SK-N-SH (cell line): ENCODE measurements around the gene FOXP1. TPM values are rescaled to one million over a fixed set of nuclear protein-coding genes. Genes with fewer than 3 reads are reported as not detected.

ENCODE experiments used
- CTCF ChIA-PET: fragments of 300-600, 350-600 bp; formaldehyde crosslinking; extraction: SDS; loops from one replicate; lab custom pipeline; 2021; lab: Yijun Ruan, JAX
- POLR2A ChIA-PET: fragments of 350-600 bp; sonication (Branson Sonifier 250); formaldehyde crosslinking; extraction: SDS; loops from one replicate; lab custom pipeline; 2020; ENCODE audit warnings: antibody characterized with exemption, inconsistent platforms; lab: Yijun Ruan, JAX
- DNase-seq: peaks from one replicate; pipeline ENCODE4 v3.0.0; 2012
- H2AFZ ChIP-seq: fragments of 200-600 bp; sonication (generic); 2 replicates; pipeline ENCODE4 v1.8.1; 2016; ENCODE audit warnings: antibody characterized with exemption, mild to moderate bottlenecking, low read depth
- H3F3A ChIP-seq: fragments of 200-600 bp; sonication (generic); replicated peaks from 2 replicates; pipeline ENCODE3; 2016; ENCODE audit warnings: antibody characterized with exemption, mild to moderate bottlenecking; ENCODE audit not compliant: insufficient read depth
- H3K27ac ChIP-seq, 2 experiments: fragments of 200-500 bp in 1 of 2; fragments of 200-600 bp in 1 of 2; sonication (Bioruptor generic) in 1 of 2; sonication (generic), shearing (Covaris generic) in 1 of 2; 2 replicates each; pipeline versions ENCODE4 v1.5.1 to v1.6.1; 2014 to 2016; ENCODE audit warnings: low read depth in 2 of 2, inconsistent platforms in 1 of 2, low read length in 1 of 2, mild to moderate bottlenecking in 1 of 2, mixed read lengths in 1 of 2
- H3K27me3 ChIP-seq: fragments of 200-600 bp; sonication (generic), shearing (Covaris generic); 2 replicates; pipeline ENCODE4 v1.6.1; 2016; ENCODE audit warnings: mixed run types; ENCODE audit not compliant: insufficient read depth
- H3K36me3 ChIP-seq, 2 experiments: fragments of 200-500 bp in 1 of 2; fragments of 200-600 bp in 1 of 2; sonication (Bioruptor generic) in 1 of 2; sonication (generic) in 1 of 2; replicated peaks in 1 of 2; 2 replicates each; pipeline versions ENCODE3 to v1.5.1; 2014 to 2016; ENCODE audit warnings: low read length in 1 of 2, mild to moderate bottlenecking in 1 of 2; ENCODE audit not compliant: insufficient read depth in 2 of 2, control insufficient read depth in 1 of 2
- H3K4me1 ChIP-seq, 2 experiments: fragments of 200-500 bp in 1 of 2; fragments of 200-600 bp in 1 of 2; sonication (Bioruptor generic) in 1 of 2; sonication (generic), shearing (Covaris generic) in 1 of 2; 2 replicates each; pipeline versions ENCODE4 v1.5.1 to v1.6.1; 2014 to 2016; ENCODE audit warnings: low read depth in 1 of 2, low read length in 1 of 2, mixed run types in 1 of 2; ENCODE audit not compliant: insufficient read depth in 2 of 2, control insufficient read depth in 1 of 2
- H3K4me2 ChIP-seq: fragments of 200-600 bp; sonication (generic), shearing (Covaris generic); 2 replicates; pipeline ENCODE4 v1.6.1; 2017; ENCODE audit warnings: mixed run types
- H3K4me3 ChIP-seq, 2 experiments: fragments of 200-500 bp in 1 of 2; fragments of 200-600 bp in 1 of 2; sonication (Bioruptor generic) in 1 of 2; sonication (generic), shearing (Covaris generic) in 1 of 2; 2 replicates each; pipeline versions ENCODE4 v1.5.1 to v1.8.1; 2014 to 2016; ENCODE audit warnings: low read depth in 2 of 2, inconsistent platforms in 1 of 2, low read length in 1 of 2, mild to moderate bottlenecking in 1 of 2, mixed read lengths in 1 of 2, moderate library complexity in 1 of 2
- H3K79me2 ChIP-seq: fragments of 200-600 bp; sonication (generic); 2 replicates; pipeline ENCODE4 v1.8.1; 2017; ENCODE audit warnings: mild to moderate bottlenecking; ENCODE audit not compliant: insufficient read depth
- H3K9ac ChIP-seq: fragments of 200-600 bp; sonication (generic); 2 replicates; pipeline ENCODE4 v1.6.1; 2017; ENCODE audit warnings: mixed run types
- H3K9me2 ChIP-seq: fragments of 200-600 bp; sonication (generic); 2 replicates; pipeline ENCODE4 v1.6.1; 2017; ENCODE audit warnings: mixed run types
- H3K9me3 ChIP-seq: fragments of 200-600 bp; sonication (generic); 2 replicates; pipeline ENCODE4 v1.6.1; 2017; ENCODE audit warnings: mixed run types, mild to moderate bottlenecking, moderate library complexity
- H4K20me1 ChIP-seq: fragments of 200-600 bp; sonication (generic); 2 replicates; pipeline ENCODE4 v1.6.1; 2017; ENCODE audit warnings: mild to moderate bottlenecking, mixed run types; ENCODE audit not compliant: insufficient read depth
- CHD2 ChIP-seq: fragments of 150-350 bp; IDR thresholded peaks from 2 replicates; pipeline ENCODE4 v1.6.1; 2018; ENCODE audit warnings: low read length; ENCODE audit not compliant: partially characterized antibody
- GABPA ChIP-seq: IDR thresholded peaks from 2 replicates; pipeline ENCODE4 v1.4.0; 2012; ENCODE audit warnings: low read depth, mild to moderate bottlenecking
- NFIC ChIP-seq: IDR thresholded peaks from 2 replicates; pipeline ENCODE4 v1.4.0; 2012; ENCODE audit warnings: borderline replicate concordance
- NRF1 ChIP-seq: IDR thresholded peaks from 2 replicates; pipeline ENCODE4 v1.6.1; 2012; ENCODE audit warnings: low read depth, mild to moderate bottlenecking, low read length
- RCOR1 ChIP-seq: fragments of 150-350 bp; IDR thresholded peaks from 2 replicates; pipeline ENCODE4 v1.6.1; 2017; ENCODE audit warnings: antibody characterized with exemption, low read length
- SMC3 ChIP-seq: IDR thresholded peaks from 2 replicates; pipeline ENCODE4 v1.6.1; 2012; ENCODE audit warnings: low read depth, low read length, improper control_type of control experiment
- TEAD4 ChIP-seq: IDR thresholded peaks from 2 replicates; pipeline ENCODE4 v1.4.0; 2012; ENCODE audit warnings: mild to moderate bottlenecking, borderline replicate concordance; ENCODE audit not compliant: insufficient read depth
- WGBS: methylation state at CpG from one replicate; pipeline ENCODE4 v1.1.6; 2017; ENCODE audit warnings: low lambda C conversion rate; 5-methylcytosine and 5-hydroxymethylcytosine counted together
- polyA plus RNA-seq, 3 experiments: library from polyadenylated mRNA; depleted of rRNA; stranded (reverse); fragments of >200 nt; gene quantifications; 2 replicates each; pipeline ENCODE4 v1.2.3, GENCODE V29; 2012
- TF ChIP-seq, protein P1 (sequence below): fragments of 150-350 bp; IDR thresholded peaks from 2 replicates; pipeline ENCODE4 v1.6.1; 2017; ENCODE audit warnings: antibody characterized with exemption, low read length, low read depth, borderline replicate concordance
- TF ChIP-seq, protein P2 (sequence below): IDR thresholded peaks from 2 replicates; pipeline ENCODE4 v1.4.0; 2012; ENCODE audit warnings: low read depth, borderline replicate concordance
- TF ChIP-seq, protein P3 (sequence below): IDR thresholded peaks from 2 replicates; pipeline ENCODE4 v1.4.0; 2012; ENCODE audit warnings: low read depth

The FOXP1 gene
- polyA plus RNA-seq, 1 of the 3 experiments (the other 2 are of a cell fraction), result 8.8 TPM

DNA sequence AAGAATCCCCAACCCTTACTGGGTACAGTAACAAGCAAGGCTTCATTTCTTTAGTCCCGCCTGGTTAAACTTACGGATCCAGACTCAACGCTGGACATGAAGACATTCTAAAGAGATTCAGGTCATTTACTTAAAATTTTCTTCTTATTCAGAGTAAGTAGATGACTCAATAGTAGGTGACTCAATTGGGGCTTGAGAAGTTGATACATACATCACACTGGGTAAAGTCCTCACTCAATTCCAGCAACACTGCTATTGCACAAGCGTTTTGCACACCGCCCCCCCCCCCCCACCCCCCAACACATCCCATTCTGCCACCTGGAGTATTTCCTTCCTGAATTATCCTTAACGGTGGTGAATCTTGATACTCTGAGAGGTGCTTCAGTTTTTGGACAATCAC lies 610.0 kb downstream of the FOXP1 start:
- peaks cover 3% of the 10 kb centered on the region for H3F3A ChIP-seq
- H3K9me3 ChIP-seq, result no peaks in the 10 kb centered on the region
- H2AFZ ChIP-seq, result no peak overlapping the region
- DNase-seq, result no peak
- H4K20me1 ChIP-seq, result no peaks in the 10 kb centered on the region
- H3K79me2 ChIP-seq, result peaks cover 55% of the 10 kb centered on the region
- peaks cover 0 to 3% of the 10 kb centered on the region in 2 experiments; a peak in 1 of 4 replicates for H3K4me1 ChIP-seq
- TF ChIP-seq, protein P1, sequence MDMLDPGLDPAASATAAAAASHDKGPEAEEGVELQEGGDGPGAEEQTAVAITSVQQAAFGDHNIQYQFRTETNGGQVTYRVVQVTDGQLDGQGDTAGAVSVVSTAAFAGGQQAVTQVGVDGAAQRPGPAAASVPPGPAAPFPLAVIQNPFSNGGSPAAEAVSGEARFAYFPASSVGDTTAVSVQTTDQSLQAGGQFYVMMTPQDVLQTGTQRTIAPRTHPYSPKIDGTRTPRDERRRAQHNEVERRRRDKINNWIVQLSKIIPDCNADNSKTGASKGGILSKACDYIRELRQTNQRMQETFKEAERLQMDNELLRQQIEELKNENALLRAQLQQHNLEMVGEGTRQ, result no peak
- no peak for TF ChIP-seq SMC3
- TF ChIP-seq GABPA, result no peak
- TF ChIP-seq RCOR1, result no peak
- TF ChIP-seq CHD2, result no peak
- TF ChIP-seq NRF1, result no peak
- no peak for TF ChIP-seq NFIC
- TF ChIP-seq, protein P2, sequence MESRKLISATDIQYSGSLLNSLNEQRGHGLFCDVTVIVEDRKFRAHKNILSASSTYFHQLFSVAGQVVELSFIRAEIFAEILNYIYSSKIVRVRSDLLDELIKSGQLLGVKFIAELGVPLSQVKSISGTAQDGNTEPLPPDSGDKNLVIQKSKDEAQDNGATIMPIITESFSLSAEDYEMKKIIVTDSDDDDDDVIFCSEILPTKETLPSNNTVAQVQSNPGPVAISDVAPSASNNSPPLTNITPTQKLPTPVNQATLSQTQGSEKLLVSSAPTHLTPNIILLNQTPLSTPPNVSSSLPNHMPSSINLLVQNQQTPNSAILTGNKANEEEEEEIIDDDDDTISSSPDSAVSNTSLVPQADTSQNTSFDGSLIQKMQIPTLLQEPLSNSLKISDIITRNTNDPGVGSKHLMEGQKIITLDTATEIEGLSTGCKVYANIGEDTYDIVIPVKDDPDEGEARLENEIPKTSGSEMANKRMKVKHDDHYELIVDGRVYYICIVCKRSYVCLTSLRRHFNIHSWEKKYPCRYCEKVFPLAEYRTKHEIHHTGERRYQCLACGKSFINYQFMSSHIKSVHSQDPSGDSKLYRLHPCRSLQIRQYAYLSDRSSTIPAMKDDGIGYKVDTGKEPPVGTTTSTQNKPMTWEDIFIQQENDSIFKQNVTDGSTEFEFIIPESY, result no peak
- ChIA-PET CTCF (no interaction called here), POLR2A (no interaction called here)
- H3K27me3 ChIP-seq, result no peaks in the 10 kb centered on the region
- H3K4me3 ChIP-seq, result no peak overlapping the region
- H3K9ac ChIP-seq, result no peak overlapping the region
- H3K9me2 ChIP-seq, result no peaks in the 10 kb centered on the region
- H3K4me2 ChIP-seq, result no peak overlapping the region
- H3K36me3 ChIP-seq, result peaks cover 62 to 90% of the 10 kb centered on the region in 2 experiments
- 93% methylated on average over 6 of the region's 6 CpGs for WGBS
- H3K27ac ChIP-seq, result no peak overlapping the region

DNA sequence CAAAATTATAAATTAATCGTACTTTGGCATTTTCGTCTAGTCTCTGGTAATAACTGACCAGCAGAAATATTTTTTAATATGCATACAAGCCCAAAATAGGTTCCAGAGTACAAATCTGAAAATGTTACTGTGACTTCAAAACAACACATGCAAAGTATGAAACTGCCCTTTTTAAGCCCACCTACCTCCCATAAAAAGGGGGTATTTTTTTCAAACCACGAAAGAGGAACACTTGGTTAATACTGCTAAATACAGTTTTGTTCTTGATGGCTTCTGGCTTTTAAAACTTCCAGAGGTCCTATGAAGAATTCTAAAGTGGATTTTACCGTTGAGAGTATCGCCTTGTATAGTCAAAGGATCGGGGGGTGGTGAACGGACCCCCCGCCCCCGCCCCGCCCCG lies 610.7 kb downstream of the FOXP1 start:
- no peaks in the 10 kb centered on the region for H4K20me1 ChIP-seq
- no peaks in the 10 kb centered on the region for H3K9me3 ChIP-seq
- H3K36me3 ChIP-seq, result peaks cover 63 to 90% of the 10 kb centered on the region in 2 experiments
- H3K4me1 ChIP-seq, result peaks cover 0 to 3% of the 10 kb centered on the region in 2 experiments; a peak in 1 of 4 replicates
- ChIA-PET CTCF (no interaction called here), POLR2A (no interaction called here)
- no peak overlapping the region for H3K4me3 ChIP-seq
- H2AFZ ChIP-seq, result no peak overlapping the region
- TF ChIP-seq, protein P3, sequence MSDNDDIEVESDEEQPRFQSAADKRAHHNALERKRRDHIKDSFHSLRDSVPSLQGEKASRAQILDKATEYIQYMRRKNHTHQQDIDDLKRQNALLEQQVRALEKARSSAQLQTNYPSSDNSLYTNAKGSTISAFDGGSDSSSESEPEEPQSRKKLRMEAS, result no peak
- TF ChIP-seq TEAD4 (no peak), RCOR1 (no peak)
- TF ChIP-seq, all 33 proteins: peak for 0
- H3K79me2 ChIP-seq, result peaks cover 48% of the 10 kb centered on the region; the same call in 1 of the 2 replicates
- no peak overlapping the region for H3K9ac ChIP-seq
- no peaks in the 10 kb centered on the region for H3K27me3 ChIP-seq
- WGBS, result 94% methylated on average over 11 of the region's 11 CpGs
- DNase-seq, result no peak
- H3K27ac ChIP-seq, result no peak overlapping the region
- H3K4me2 ChIP-seq, result no peak overlapping the region
- H3K9me2 ChIP-seq, result no peaks in the 10 kb centered on the region
- H3F3A ChIP-seq, result peaks cover 3% of the 10 kb centered on the region
